IMR-90 (cell line): ENCODE data around the gene GPA33.

Source experiments
- BHLHE40 ChIP-seq: fragments of 150-350 bp; IDR thresholded peaks from 2 replicates; pipeline ENCODE4 v1.6.1; 2016; ENCODE audit warnings: mild to moderate bottlenecking, low read depth, low read length
- MAFK ChIP-seq: IDR thresholded peaks from 2 replicates; pipeline ENCODE4 v1.6.1; 2012; ENCODE audit warnings: low read depth, low read length, improper control_type of control experiment
- POLR2A ChIP-seq: IDR thresholded peaks from 2 replicates; pipeline ENCODE4 v1.6.1; 2012; ENCODE audit warnings: mild to moderate bottlenecking, low read depth, low read length
- RAD21 ChIP-seq: IDR thresholded peaks from 2 replicates; pipeline ENCODE4 v1.6.1; 2012; ENCODE audit warnings: low read length, improper control_type of control experiment
- RCOR1 ChIP-seq: IDR thresholded peaks from 2 replicates; pipeline ENCODE4 v1.6.1; 2012; ENCODE audit warnings: mild to moderate bottlenecking, low read length, improper control_type of control experiment; ENCODE audit not compliant: insufficient replicate concordance
- SMC3 ChIP-seq: fragments of 150-350 bp; IDR thresholded peaks from 2 replicates; pipeline ENCODE4 v1.6.1; 2016; ENCODE audit warnings: low read depth, mild to moderate bottlenecking, antibody characterized with exemption, low read length, moderate library complexity
- USF2 ChIP-seq: fragments of 150-350 bp; IDR thresholded peaks from 2 replicates; pipeline ENCODE4 v1.6.1; 2017; ENCODE audit warnings: mild to moderate bottlenecking, antibody characterized with exemption, low read length, low read depth
- TF ChIP-seq, protein P1 (sequence below): conservative IDR thresholded peaks from 2 replicates; pipeline ENCODE4 v1.5.1; 2012; ENCODE audit warnings: mild to moderate bottlenecking, low read depth, low read length, improper control_type of control experiment

- no peak for TF ChIP-seq POLR2A
- TF ChIP-seq, protein P1, sequence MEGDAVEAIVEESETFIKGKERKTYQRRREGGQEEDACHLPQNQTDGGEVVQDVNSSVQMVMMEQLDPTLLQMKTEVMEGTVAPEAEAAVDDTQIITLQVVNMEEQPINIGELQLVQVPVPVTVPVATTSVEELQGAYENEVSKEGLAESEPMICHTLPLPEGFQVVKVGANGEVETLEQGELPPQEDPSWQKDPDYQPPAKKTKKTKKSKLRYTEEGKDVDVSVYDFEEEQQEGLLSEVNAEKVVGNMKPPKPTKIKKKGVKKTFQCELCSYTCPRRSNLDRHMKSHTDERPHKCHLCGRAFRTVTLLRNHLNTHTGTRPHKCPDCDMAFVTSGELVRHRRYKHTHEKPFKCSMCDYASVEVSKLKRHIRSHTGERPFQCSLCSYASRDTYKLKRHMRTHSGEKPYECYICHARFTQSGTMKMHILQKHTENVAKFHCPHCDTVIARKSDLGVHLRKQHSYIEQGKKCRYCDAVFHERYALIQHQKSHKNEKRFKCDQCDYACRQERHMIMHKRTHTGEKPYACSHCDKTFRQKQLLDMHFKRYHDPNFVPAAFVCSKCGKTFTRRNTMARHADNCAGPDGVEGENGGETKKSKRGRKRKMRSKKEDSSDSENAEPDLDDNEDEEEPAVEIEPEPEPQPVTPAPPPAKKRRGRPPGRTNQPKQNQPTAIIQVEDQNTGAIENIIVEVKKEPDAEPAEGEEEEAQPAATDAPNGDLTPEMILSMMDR, result no peak
- TF ChIP-seq MAFK, result no peak
- TF ChIP-seq RCOR1, result no peak
- no peak for TF ChIP-seq RAD21
- no peak for TF ChIP-seq BHLHE40
- no peak for TF ChIP-seq USF2
- TF ChIP-seq SMC3, result no peak
These were observed 7.6 kb downstream of the GPA33 start for GRCh38 chr1:167082511-167083027.
